CD4-positive, alpha-beta T cell treated with Interleukin-21 for 1 hour (primary cell): Measurements from ENCODE around the gene CPNE7.
A peak's percentile ranks its signal among the peaks of the same experiment; 100 is the strongest.
"Not testable (repeated sequence)": the region's sequence is repeated elsewhere in the genome, so short reads cannot be mapped to it uniquely, and the experiment has no call there.

Source experiments
- DNase-seq: peaks from one replicate; pipeline ENCODE4 v3.0.0-alpha.2; 2020

Gene CPNE7

DNA sequence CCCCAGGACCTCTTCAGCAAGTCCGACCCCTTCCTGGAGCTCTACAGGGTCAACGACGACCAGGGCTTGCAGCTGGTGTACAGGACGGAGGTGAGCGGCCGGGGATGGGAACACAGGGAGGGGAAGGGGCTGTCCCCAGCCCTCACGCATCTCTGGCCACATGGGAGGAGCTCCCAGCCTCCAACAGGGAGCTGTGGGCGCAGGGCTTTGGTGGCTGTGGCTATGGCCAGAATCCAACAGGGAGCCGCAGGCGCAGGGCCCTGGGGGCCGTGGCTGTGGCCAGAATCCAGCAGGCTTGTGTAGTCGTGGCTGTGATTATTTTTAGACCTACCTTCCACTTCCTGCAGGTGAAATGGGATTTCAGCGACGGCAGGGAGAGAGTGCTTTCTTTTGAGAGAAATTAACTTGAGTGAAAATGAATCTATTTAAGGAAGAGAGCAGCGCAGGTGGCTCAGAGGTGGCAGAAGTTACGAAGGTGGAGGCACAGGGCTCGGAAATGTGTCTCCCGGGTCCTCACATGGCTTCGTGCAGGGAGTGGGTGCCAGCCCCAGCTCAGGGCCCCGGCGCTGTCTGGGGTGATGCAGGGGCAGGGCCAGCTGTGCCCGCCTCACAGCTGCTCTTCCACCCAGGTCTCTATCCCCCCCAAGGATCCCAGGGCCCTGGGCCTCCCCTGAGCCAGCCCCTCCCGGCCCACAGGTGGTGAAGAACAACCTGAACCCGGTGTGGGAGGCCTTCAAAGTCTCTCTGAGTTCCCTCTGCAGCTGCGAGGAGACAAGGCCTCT, 9.4 kb downstream of the CPNE7 start:
- no peak for DNase-seq

DNA sequence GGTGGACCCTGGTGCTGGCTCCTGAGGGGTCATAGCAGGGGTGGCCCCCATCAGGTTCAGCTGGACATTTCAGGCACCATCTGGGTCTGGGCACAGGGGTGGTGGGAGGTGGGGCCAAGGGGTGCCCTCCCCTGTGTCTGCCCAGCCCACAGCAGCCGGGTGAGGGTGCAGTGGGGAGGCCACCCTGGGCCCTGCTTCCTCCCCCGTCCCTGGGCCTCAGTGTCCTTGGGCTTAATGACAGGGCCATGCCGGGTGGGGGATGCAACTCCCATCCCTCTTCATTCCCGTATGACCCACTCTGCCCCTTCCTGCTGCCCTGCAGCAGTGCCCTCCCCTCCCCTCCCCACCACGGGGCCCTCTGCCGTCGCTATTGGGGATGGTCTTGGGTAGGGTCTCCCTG, 10.7 kb downstream of the CPNE7 start:
- no peak for DNase-seq

DNA sequence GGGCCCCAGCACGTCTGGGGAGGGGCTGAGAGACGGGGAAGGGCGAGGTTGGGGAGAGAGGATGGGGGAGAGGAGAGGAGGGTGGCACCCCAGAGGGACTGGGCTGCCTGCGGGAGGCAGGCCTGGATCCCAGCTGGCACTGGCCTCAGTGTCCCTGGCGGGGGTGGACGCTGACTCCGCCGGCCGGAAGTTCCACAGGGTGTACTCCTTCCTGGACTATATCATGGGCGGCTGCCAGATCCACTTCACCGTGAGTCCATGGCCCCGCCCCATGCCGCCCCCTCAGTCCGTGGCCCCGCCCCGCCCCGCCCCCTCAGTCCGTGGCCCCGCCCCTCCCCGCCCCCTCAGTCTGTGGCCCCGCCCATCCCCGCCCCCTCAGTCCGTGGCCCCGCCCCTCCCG, 11.3 kb downstream of the CPNE7 start:
- no peak for DNase-seq

DNA sequence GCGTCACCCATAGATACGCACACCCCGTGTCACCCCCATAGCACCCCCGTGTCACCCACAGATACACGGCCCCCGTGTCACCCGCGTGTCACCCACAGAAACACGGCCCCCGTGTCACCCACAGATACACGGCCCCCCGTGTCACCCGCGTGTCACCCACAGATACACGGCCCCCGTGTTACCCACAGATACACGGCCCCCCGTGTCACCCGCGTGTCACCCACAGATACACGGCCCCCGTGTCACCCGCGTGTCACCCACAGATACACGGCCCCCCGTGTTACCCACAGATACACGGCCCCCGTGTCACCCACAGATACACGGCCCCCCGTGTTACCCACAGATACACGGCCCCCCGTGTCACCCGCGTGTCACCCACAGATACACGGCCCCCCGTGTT, 12.1 kb downstream of the CPNE7 start:
- not testable (repeated sequence) for DNase-seq

DNA sequence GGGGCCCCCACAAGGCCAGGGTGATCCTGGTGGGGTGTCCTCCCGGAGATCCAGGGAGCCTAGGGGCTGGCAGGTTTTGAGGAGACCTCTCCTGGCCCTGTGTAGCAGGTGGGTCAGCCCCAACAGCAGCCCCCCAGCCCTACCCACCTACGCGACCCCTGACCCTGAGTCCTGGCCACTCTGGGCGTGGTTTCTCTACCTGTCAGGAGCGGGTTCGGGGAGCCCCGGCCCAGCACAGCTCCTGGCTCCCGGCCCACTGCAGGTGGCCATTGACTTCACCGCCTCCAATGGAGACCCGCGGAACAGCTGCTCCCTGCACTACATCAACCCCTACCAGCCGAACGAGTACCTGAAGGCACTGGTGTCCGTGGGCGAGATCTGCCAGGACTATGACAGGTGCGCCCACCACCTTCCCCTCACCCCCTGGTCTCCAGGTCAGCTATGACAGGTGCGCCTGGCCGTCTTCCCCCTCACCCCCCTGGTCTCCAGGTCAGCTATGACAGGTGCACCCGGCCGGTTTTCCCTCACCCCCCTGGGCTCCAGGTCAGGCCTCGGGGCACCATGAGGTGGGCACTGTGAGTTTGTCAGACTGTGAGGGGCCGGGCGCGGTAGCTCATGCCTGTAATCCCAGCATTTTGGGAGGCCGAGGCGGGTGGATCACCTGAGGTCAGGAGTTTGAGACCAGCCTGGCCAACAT, 13.0 kb downstream of the CPNE7 start:
- no peak for DNase-seq

DNA sequence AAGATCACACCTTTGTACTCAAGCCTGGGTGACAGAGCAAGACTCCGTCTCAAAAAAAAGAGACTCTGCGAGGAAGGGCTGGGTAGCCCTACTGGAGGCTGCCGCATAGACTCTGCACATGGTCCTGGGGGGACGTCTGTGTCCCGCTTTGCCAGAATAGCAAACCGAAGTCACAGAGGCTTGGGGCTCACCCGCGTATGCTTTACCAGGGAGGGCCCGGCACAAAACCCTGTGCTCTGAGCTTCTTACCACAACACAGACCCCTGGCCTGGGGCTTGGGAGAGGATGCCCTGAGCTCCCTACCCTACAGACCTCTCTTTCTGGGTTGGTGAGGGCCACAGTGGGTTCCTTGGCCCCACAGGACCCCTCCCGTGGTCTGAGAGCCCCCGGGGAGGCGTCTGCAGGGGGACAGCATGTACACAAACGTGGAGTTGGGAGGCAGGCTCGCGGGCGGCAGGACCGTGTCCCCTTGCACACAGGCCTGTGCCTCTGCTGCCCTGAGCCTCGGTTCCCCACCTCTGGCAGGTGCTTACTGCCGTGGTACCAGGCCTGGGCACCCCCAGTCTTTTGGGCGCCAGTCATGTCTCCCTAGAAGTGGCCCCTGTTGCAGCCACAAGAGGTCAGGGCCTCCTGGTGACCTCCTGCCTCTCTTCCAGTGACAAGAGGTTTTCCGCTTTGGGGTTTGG, 13.8 kb downstream of the CPNE7 start:
- DNase-seq = no peak

DNA sequence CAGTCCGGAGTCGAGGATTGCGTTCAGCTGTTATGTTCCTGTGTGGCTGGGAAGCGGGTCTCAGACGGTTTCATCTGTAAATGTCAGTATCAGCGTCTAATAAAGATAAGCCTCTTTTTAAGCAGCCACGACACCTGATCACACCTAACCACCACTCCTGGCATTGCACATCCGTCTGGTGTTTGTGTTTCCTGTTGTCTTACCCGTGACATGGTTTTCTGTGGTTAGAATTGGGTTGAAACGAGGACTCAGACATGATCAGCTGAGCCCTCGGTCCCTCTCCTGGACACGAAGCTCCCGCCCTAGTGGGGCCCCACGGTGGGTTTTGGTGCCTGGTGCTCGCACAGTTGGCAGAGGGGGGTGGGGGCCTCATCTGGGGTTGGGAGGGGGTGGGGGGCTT, 18.3 kb downstream of the CPNE7 start:
- DNase-seq = peak; percentile 76

DNA sequence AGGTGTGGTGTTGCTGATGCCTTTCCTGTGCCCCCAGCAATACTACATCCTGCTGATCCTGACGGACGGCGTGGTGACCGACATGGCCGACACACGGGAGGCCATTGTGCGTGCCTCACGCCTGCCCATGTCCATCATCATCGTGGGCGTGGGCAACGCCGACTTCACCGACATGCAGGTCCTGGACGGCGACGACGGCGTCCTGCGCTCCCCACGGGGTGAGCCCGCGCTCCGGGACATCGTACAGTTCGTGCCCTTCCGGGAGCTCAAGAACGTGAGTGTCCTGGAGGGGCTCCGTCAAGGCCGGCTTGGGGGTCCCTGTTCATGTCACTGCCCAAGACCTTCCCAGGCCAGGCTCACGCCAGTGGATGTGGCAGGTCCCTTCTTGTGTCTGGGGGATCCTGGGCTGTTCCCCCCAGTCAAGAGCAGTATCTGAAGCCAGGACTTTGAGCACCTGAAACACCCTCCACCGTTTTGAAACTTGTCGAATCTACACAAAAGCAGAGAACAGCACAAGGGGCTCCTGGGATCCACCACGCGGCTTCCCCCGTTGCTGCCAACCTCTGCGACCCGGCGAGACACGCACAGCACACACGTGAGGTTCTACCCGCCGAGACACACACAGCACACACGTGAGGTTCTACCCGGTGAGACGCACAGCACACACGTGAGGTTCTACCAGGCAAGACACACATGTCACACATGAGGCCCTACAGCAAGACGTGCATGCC, 19.9 kb downstream of the CPNE7 start:
- no peak for DNase-seq

DNA sequence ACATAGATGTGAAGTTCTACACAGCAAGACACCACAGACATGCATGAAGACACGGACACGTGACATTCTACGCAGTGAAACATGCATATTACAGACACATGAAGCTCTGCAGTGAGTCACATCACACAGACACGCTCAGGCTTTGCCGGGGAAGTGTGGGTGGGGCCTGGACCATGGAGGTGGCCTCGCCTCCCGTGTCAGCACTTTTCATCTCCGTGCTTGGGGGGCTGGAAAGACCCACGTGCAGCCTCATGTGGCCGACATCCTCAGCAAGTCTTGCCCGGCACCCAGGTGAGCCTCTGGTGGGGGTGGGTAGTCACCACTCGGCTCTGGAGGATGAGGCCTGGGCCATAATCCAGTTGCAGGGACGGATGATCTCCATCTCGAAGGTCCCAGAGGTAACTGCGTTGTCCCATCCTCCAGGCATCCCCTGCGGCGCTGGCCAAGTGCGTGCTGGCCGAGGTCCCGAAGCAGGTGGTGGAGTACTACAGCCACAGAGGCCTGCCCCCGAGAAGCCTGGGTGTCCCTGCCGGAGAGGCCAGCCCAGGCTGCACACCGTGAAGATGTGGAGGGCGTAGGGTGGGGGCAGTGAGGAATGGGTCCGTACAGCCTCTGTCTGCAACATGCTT, 20.6 kb downstream of the CPNE7 start:
- DNase-seq = no peak

DNA sequence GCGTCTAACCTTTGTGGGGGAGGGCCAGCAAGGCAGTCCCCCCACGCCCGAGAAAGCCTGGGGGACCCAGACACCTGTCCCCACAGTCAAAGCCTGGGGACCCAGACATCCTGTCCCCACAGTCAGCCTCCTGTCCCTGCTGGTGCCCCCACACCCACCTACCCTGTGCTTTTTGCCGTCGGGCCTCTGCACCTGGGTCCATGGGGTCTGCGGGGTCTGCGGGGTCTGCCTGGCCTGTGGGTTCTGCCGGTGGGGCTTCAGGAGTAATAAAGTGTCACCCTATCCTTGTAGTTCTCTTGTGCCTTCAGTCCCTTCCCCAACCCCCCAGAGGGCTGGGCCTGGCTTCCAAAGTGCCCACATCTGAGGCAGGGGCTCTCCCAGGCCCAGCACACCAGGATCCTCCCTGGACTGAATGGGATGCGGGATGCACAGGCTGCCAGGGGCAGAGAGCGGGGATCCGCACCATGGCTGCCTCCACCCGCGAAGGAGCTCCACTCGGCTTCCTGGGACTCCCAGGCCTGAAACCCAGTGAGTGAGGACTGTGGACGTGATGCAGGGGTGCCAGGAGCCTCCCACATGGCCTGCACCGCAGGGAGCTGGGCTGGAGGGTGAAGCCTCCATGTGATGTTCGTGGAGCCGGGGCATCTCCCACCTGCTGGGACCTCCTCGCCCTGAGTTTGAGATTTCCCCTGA, 21.5 kb downstream of the CPNE7 start:
- no peak for DNase-seq

DNA sequence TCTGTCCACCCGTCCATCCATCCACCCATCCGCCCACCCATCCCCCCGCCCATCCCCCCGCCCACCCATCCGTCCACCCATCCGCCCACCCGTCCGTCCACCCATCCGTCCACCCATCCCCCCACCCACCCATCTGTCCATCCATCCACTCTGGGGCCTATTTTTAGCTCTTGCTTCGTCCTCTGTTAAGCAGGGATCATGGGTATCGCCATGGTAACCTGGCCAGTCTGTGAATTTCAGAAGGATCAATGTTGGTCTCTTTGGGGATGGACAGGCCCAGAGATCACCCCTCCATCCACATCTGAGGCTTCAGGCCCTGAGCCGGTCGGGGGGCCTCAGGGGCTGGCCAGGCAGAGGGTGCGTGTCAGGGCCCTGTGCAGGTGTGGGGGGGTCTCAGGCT, 22.6 kb downstream of the CPNE7 start:
- DNase-seq = no peak

DNA sequence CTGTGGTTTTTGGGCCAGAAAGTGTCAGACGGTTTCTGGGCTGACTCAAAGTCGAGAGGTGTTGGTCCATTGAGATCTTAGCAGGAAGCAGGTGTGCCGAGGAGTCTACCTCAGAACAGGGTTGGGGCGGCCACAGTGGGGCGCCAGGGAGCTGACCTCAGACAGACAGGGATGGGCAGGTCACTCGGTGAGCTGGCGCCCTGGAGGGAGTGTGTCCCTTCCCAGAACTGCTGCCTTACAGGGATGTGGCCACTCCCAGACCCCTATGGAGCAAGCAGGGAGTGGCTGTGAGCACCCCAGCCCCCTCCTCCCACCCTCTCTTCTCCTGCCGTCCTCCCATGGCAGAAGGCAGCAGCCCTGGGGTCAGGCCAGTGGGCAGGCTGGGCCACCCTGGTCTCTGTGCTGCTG, 23.9 kb downstream of the CPNE7 start:
- no peak for DNase-seq

DNA sequence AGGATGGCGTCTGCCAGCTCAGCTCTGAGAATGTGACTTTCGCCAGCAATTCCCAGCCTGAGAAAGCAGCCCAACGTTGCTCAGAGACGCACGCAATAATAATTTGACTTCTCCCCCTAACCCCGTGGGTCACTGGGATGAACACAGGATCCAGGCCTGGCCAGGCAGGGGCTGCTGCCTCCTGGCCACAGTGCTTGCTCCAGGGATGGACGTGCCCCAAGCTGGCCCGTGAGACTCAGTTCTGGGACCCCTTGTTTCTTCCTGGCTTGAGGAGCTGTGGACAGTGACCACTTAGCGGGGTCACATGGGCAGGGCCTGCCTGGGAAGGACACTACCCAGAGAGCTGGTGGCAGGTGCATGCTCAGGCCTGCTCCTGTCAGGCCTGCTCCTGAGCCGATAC, 24.3 kb downstream of the CPNE7 start:
- no peak for DNase-seq

DNA sequence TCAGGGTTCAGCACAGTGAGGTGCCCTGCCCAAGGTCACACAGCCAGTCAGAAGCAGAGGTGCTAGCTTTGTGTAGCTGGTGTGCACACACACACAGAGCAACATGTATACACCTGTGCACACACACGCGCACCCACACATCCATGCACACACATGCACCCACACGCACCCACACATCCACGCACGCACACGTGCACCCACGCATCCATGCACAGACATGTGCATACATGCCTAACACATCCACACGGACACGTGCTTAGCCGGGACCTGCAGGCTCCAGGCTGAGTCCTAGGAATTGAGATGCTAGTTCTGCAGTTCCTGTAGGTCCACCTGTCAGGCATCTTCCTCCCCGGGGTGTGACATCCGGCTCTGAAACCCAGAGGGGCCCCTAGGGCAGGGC, 24.9 kb downstream of the CPNE7 start:
- DNase-seq = no peak

DNA sequence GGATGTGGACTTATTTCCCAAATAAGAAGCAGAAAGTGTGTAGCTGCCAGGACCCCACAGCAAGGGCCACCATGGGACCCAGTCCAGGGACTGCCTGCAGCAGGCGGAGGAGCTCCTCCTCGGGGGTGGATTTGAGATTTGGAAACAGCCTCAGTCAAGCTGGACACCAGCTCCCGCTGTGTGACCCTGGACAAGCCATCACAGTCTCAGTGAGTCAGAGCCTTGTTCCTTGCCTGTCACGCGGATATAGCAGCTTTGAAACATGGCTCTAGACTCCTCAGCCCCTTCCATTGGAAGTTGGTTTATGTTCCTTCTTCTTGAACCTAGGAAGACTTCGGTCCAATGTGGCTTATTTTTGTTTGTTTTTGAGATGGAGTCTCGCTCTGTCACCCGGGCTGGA, 25.4 kb downstream of the CPNE7 start:
- DNase-seq = no peak

DNA sequence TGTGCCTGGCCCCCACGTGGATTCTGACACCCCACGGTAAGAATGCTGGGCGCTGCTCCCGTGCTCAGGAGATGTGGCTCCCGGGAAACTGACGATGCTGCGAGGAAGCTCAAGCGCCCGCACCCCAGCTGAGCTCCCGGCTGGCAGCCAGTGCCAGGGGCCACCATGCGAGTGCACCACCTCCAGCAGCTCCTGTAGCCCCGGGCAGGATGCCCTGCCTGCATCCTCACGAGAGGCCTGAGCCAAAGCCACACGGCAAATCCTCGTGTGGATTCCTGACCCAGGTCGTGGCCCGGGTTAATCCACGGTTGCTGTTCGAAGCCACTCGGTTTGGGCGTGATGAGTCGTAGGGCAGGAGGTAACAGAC, 26.3 kb downstream of the CPNE7 start:
- no peak for DNase-seq

DNA sequence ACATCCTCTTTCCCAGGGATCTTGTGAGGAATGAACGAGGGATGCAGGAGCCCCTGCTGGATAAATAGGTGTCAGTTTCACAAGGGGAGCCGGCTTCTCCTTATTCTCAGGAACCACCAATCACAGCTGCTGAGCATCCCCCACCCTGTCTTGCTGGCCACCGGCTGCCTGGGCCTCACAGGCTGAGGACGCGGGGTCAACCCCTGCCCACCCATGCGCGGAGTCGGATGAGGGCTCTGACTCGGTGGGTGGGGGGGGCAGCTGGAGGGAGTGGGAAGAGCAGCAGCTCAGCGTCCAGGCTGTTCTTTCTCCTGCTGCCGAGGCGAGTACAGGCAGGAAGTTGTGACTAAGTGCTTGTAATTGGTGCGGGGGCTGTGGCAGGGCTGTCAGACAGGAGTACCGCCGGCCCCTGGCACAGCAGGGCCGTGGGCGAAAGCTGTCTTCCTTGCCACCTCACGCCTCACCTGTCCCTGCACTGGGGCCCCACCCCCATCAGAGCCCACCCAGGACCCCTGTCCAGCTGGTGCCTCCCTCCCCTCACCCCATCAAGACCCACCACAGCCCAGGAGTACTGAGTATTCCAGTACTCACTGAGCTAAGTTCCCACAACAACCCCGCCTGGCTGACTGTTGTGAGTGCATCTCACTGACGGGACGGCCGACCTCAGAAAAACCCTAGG, 26.9 kb downstream of the CPNE7 start:
- DNase-seq = peak; percentile 43

DNA sequence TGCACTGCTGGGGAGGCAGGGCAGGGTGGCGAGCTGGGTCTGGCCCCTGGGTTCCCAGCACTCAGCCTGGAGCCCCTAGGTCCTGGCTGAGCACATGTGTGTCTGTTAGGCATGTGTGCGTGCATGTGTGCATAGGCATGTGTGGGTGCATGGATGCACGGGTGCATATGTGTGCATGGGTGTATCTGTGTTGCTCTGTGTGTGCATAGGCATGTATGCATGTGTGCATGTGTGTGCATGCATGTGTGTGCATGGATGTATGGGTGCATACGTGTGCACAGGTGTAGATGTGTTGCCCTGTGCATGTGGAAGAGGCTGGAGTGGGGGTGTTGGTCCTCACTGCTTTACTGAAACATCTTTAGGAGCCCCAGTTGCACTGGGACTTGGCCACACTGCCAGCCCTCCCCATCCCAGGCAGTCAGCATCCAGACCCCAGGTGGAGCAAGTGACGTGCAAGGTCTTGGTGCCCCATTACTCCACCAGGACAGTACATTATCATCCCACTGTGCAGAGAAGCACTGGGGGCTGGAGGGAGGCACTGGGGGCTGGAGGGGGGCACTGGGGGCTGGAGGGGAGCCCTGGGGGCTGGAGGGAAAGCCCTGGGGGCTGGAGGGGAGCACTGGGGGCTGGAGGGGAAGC, 27.5 kb downstream of the CPNE7 start:
- DNase-seq = no peak

DNA sequence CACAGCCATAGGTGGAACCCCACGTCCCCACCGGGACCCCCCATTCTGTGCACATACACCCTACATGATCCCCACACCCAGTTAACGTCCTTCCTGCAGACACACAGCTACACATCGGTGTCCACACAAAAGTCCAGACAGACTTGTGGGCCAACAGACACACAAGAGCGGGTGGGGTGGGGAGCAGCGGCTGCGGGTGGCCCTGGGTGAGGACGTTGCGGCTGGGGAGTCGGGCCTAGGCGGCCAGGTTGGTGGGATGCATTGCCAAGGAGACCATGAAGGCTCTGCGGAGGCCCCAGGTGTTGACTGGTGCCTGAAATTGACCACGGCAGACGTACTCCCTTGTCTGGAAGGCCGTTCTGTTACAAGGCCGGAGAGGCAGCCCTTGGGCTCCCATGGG, 29.2 kb downstream of the CPNE7 start:
- DNase-seq = no peak

DNA sequence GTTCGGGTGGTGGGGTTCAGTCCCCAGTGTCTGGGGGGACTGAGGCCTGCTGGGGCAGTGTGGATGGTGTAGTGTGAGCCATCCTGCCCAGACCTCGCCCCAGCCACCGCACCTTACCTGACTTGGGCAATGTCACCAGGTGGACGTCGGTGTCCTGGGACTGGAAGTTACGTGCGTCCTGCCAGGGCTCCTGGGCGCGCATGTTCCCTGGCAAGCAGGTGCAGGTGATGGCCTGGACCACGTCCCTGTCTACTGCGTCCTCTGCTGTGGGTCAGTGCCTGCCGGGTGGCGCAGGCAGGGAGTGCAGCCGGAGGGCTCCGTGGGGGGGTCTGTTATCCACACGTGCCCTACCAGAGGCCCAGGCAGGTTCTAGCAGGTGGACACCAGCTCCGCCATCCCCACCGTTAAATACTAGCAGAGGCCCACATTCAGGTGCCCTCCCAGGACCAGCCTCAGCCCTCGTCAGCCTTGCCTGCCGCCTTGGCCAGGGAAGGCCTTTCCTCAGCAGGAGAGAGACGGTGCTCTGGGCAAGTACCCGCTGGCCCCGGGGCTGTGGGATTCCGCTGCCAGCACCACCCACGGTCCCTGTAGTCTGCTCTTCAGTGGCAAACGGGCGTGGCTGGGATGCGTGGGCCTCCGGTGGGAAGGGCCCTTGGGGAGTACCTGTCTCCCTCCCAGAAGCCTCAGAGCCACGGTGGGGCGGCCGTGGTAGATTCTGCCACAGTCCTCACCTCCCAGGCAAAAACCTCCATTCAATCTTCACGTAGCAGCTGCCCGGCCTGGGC, 29.8 kb downstream of the CPNE7 start:
- no peak for DNase-seq
